Measurements from ENCODE around the gene MVB12B.

Gene MVB12B

DNA sequence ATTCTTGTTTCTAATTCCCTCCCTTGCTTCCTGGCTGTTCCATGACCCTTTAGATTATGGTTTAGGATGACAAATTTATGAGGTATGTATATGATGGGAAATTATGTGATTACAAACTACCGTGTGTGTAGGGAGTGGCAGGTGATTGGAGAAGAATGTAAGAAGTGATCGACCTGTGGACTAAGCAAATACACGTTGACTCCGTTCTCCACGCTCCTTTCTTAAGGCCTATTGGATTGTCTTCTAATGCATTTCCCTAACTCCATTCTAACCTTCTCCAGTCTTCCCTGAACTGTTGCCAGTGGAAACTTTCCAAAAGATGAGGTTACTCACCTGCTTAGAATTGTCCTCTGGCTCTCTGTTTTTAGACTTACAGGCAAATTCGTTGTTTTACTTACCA, 36.6 kb downstream of the MVB12B start:
- DNase-seq (ENCODE audit: low read depth in 2 of 2), result no peak

- no peak for DNase-seq (ENCODE audit: low read depth in 2 of 2)
These were observed 37.4 kb downstream of the MVB12B start for GRCh38 chr9:126363847-126364671.

GRCh38 chr9:126365780-126366179, 39.2 kb downstream of the MVB12B start:
- DNase-seq (ENCODE audit: low read depth in 2 of 2), result no peak

- DNase-seq (ENCODE audit: low read depth in 2 of 2), result no peak
These were observed 39.9 kb downstream of the MVB12B start for GRCh38 chr9:126366366-126367011.

DNA sequence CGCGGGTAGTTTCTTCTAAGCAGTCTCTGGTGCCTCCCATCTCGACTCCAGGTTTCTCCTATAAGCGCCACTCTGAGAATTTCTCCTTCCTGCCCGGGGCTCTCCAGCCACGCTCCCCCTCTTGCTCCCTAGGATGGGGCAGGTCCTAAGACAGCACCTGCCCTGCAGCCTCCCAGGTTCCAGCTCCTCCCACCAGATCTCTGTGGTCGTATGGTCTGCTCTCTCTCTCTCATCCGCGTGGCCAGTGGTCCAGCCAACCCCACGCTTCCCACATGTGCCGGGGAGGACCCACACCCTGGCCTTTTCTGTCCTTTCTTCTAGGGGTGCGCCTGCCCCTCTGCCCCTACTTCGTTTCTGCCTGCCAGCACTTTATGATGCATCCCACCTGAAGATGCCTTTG, 40.5 kb downstream of the MVB12B start:
- no peak for DNase-seq (ENCODE audit: low read depth in 2 of 2)

DNA sequence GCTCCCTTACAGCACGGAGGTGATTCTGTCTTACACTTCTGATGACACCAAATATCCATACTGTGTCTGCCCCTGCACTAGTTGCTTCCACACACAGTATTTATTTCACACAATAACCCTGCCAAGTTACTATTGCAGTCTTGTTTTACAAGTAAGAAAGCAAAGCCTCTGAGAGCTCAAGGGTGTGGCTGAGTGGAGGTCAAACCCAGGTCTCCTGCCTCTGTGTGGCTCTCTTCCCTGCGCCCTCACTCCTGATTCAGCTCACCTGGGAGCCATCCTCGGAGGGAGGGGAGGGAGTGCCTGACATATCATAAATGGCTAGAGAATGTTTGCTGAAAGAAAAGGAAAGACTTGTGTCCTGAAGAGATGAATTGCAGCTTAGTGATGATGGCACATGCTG, 41.0 kb downstream of the MVB12B start:
- no peak for DNase-seq (ENCODE audit: low read depth in 2 of 2)

DNA sequence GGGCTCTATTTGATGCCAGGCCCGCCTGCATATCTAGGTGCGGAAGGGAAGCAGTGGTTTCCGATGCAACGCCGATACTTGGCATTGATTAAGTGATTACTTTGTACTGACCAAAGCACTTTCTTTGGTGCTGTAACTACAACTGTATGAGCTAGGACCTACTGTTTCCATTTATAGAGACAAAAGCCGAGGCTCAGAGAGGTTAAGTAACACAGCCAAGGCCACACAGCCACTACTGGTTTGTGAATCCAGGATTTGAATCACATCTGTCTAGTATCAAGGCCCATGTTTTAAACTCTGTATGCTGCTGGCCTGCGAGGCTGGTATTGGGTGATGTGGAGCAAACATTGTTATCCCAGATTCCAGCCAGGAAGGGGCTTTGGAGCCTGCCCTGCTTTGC, 41.4 kb downstream of the MVB12B start:
- no peak for DNase-seq (ENCODE audit: low read depth in 2 of 2)

DNA sequence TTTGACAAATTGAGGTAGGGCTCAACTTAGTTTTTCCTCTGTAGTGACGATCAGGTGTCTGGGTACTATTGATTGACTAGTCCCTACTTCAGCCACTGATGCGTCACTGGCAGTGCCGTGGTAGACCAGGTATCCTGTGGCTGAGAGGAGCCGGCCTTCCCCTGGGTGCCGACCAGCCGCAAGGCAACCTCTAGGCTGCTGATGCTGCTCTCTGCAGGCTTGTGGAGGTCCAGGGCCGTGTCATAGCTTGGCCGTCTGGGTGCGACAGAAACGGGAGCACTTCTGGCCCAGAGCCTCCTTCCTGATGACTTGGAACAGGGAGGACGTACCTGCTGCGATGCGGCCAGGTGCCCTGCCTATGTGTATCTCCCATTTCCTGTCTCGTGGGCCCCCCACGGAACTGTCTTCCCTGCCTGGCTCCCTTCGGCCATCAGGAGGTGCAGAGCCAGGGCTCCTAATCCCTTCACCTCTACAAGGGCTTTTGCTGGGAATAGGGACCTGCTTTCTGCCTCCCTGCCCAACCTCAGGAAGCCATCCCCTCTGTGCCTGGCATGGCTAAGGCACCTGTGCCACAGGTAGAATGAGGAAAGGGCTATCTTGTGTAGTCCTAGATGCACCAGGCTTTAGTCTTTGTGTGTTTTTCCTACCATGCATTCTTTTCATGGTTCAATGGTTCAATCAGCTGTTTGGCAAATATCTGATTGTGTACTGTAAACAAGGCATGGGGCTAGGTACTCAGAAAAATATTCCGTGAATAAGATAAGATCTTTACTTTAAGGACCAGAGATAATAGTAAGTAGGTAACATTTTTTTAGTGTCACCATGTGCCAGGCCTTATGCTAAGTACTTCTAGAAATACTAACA, 44.6 kb downstream of the MVB12B start:
- DNase-seq (ENCODE audit: low read depth in 2 of 2), result no peak

- DNase-seq (ENCODE audit: low read depth in 2 of 2), result no peak
These were observed 46.1 kb downstream of the MVB12B start for GRCh38 chr9:126372716-126373115.

GRCh38 chr9:126373241-126373640, 46.6 kb downstream of the MVB12B start:
- DNase-seq (ENCODE audit: low read depth in 2 of 2), result no peak

DNA sequence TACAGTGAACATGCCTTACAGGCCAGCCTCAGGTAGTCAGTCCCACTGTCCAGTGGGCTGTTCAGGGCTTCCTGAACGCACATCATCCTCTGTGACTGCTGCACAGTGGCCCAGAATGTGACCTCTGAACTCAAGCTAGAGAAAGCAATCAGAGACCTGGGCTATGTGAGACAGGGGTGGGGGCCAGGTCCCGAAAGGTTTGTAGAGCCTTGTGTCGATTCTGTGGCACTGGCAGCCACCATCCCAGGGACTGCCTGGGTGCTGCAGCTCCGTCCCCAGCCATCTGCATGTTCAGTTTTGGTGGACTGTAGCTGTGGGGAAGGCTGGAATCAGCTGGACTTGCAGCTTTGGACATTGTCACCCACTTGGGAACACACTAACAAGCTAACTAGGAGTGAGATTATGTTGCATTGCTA, 47.7 kb downstream of the MVB12B start:
- DNase-seq (ENCODE audit: low read depth in 2 of 2), result no peak

- no peak for DNase-seq (ENCODE audit: low read depth in 2 of 2)
These were observed 48.8 kb downstream of the MVB12B start for GRCh38 chr9:126375386-126375785.

DNA sequence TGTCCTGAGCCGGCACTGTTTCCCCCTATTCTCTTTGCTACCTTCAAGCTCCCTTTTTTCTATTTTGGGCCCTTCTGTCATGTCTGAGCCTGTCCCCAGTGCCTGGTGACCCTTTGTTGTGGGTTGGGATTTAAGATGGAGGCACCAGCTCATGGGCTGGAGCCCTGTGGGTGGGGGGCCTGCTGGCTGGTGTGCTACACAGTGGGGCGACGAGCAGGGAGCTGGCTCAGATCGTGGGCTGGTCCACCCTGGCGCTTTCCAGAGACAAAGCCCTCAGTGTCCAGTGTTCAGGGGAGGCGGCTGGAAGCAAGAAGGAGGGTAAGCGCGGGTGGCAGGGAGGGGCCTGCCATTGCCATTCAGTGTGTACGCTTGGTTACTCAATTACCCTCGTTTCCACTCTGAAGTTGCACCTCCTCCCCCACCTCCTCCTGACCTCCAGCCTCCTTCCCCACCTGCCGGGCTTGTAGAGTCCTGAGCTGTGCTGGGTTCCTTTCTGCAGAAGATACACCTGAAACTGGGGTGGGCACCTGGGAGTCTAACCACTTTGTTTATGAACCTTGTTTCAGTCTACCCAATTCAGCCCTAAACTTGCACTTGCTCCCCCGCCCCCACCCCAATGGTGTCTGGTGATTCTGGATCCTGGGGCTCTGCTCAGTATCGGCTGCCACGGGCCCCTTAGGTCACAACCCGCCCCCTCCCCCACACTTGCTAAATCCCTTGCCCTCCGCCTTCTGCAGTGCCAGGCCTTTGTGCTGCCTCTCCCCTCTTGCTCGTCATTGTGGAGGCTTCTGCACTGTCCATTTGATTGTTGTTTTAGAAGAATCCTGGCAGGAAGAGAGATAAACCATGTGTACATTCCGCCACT, 49.9 kb downstream of the MVB12B start:
- no peak for DNase-seq (ENCODE audit: low read depth in 2 of 2)

- DNase-seq (ENCODE audit: low read depth in 2 of 2), result no peak
These were observed 50.5 kb downstream of the MVB12B start for GRCh38 chr9:126377176-126377509.

DNA sequence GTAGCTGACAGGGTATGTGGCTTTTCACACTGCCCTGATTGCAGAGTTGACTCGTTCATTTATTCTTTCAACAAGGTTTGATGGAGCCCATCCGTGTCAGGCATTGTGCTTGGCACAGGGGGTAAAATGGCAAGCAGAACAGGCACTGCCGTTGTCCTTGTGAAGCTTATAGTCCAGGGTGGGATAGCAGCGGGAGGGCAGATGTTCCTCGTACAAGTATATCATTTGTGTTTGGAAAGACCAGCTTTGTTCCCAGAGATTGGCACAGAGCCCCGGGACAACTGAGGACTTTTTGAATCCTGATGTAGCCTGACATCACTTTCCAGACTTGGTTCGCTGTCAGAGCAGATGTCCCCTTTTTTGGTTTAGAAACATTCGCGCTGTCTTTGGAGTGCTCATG, 50.9 kb downstream of the MVB12B start:
- no peak for DNase-seq (ENCODE audit: low read depth in 2 of 2)

DNA sequence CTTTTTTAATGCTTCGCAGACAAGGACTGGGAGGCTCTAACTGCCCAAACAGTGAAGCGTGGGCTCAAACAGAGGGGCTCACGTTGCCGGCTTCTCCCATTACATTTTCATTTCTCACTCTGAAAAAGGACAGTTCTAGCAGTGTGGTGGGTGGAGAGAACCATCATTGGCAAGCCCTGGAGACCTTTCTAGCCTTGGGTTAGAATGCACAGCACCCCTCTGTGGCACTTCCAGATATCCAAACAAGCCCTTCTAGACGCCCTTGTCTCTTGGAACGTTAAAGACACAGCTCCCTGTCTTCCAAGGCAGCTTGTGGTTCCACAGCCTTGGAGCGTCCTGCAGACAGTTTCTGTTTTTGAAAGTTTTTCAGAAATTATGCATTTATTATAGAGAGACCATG, 52.1 kb downstream of the MVB12B start:
- no peak for DNase-seq (ENCODE audit: low read depth in 2 of 2)

- DNase-seq (ENCODE audit: low read depth in 2 of 2), result no peak
These were observed 53.2 kb downstream of the MVB12B start for GRCh38 chr9:126379661-126380360.

DNA sequence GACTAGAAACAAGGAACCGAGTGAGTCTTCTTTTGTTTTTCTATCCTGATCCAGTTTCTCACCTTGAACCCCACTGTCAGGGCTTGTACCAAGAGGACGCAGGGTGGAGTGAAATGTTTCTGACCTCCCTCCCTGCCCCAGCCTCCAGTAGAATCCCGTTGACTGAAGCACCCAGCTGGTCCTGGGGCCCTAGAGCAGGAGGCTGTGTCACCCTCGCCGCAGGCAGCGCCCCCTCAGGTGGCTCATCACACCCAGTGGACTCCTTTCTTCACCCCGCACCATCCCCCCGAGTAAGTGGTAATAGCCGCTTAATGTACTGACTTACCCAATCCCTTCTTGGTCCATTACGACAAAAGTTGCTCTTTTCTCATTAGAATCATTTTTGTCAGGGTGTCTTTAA, 53.8 kb downstream of the MVB12B start:
- no peak for DNase-seq (ENCODE audit: low read depth in 2 of 2)

GRCh38 chr9:126381195-126381594, 54.6 kb downstream of the MVB12B start:
- DNase-seq (ENCODE audit: low read depth in 2 of 2), result no peak

DNA sequence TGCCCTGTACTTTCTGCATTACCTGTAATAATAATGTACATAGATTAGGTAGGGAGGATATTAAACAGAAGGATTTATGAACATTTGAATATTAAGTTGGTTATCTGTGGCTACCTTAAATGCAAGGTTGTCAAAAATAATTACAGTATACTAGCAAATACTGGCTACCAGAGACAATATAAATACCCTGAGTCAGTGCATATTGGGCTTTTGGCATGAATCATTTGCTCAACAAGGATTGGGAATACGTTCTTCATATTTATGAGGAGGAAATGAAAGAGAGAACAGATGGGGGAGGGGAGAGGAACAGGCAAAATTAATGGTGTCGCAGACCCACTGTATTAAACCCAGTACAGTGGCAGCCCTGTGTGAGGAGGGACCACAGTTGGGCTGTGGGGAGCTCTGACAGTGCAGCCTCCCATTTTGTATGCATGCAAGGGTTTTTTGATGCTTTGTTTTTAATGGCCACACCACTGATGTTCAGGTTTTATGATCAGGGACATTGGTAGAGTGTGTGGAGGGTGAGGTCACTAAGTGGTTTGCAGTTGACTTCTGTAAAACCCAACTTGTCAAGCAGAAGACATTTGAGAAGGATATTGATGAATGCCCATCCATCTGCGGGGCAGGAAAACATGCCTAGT, 56.9 kb downstream of the MVB12B start:
- no peak for DNase-seq (ENCODE audit: low read depth in 2 of 2)

- no peak for DNase-seq (ENCODE audit: low read depth in 2 of 2)
These were observed 58.3 kb downstream of the MVB12B start for GRCh38 chr9:126384926-126385325.

Measured in stimulated activated CD8-positive, alpha-beta memory T cell treated with anti-CD3 and anti-CD28 coated beads, Interleukin-7, amount 100 ng/mL, for 4 hours (primary cell).